Loucy (cell line): ENCODE data around the gene MOCS2.

Experiments
- H2AFZ ChIP-seq: fragments of 200-600 bp; sonication (generic); 2 replicates; pipeline ENCODE4 v1.6.0; 2016; ENCODE audit warnings: antibody characterized with exemption, mild to moderate bottlenecking, low read length, moderate library complexity
- H3F3A ChIP-seq: fragments of 200-600 bp; 2 replicates; pipeline ENCODE4 v1.6.0; 2016; ENCODE audit warnings: antibody characterized with exemption, low read depth, mild to moderate bottlenecking
- H3K27me3 ChIP-seq: fragments of 200-600 bp; sonication (generic); 2 replicates; pipeline ENCODE4 v1.6.1; 2014; ENCODE audit warnings: low read length, mild to moderate bottlenecking; ENCODE audit not compliant: insufficient read depth, poor library complexity, severe bottlenecking
- H3K36me3 ChIP-seq: fragments of 200-600 bp; sonication (generic); 2 replicates; pipeline ENCODE4 v1.6.1; 2016; ENCODE audit warnings: low read length; ENCODE audit not compliant: insufficient read depth
- H3K4me1 ChIP-seq: fragments of 200-600 bp; sonication (generic); 2 replicates; pipeline ENCODE4 v1.5.1; 2014; ENCODE audit warnings: low read length, mild to moderate bottlenecking; ENCODE audit not compliant: insufficient read depth, poor library complexity, severe bottlenecking
- H3K4me2 ChIP-seq: fragments of 200-600 bp; sonication (generic); 2 replicates; pipeline ENCODE4 v1.6.0; 2014; ENCODE audit warnings: antibody characterized with exemption, low read length, low read depth, mild to moderate bottlenecking; ENCODE audit not compliant: poor library complexity, severe bottlenecking
- H3K4me3 ChIP-seq: fragments of 200-600 bp; sonication (generic); 2 replicates; pipeline ENCODE4 v1.5.1; 2014; ENCODE audit warnings: low read length, mild to moderate bottlenecking, mixed read lengths; ENCODE audit not compliant: poor library complexity, severe bottlenecking
- H3K79me2 ChIP-seq: fragments of 200-600 bp; sonication (generic); 2 replicates; pipeline ENCODE4 v1.6.1; 2014; ENCODE audit warnings: low read length; ENCODE audit not compliant: insufficient read depth
- H3K9ac ChIP-seq: fragments of 200-600 bp; sonication (generic); 2 replicates; pipeline ENCODE4 v1.6.0; 2014; ENCODE audit warnings: mild to moderate bottlenecking, low read depth, low read length, moderate library complexity; ENCODE audit not compliant: poor library complexity, severe bottlenecking
- H3K9me2 ChIP-seq: fragments of 200-600 bp; sonication (generic); replicated peaks from 2 replicates; pipeline ENCODE4 v1.6.1; 2016; ENCODE audit warnings: low read depth, low read length, mixed read lengths
- H3K9me3 ChIP-seq: fragments of 200-600 bp; sonication (generic); 2 replicates; pipeline ENCODE4 v1.6.1; 2014; ENCODE audit warnings: mild to moderate bottlenecking, antibody characterized with exemption, low read length, low read depth; ENCODE audit not compliant: insufficient read depth
- H4K20me1 ChIP-seq: fragments of 200-600 bp; sonication (generic); 2 replicates; pipeline ENCODE4 v1.6.0; 2014; ENCODE audit warnings: antibody characterized with exemption, low read length, mild to moderate bottlenecking; ENCODE audit not compliant: insufficient read depth, poor library complexity, severe bottlenecking
- CTCF ChIP-seq: fragments of 200-600 bp; sonication (generic); conservative IDR thresholded peaks from 2 replicates; pipeline ENCODE4 v1.5.1; 2014; ENCODE audit warnings: mild to moderate bottlenecking, antibody characterized with exemption, low read length
- EZH2phosphoT487 ChIP-seq: fragments of 200-600 bp; IDR thresholded peaks from 2 replicates; pipeline ENCODE4 v1.6.1; 2018; ENCODE audit warnings: antibody characterized with exemption, mild to moderate bottlenecking, moderate library complexity, borderline replicate concordance

The MOCS2 gene

GRCh38 chr5:53048248-53048647, 61.3 kb downstream of the MOCS2 start:
- no peak for TF ChIP-seq EZH2phosphoT487
- no peak for TF ChIP-seq CTCF

More at GRCh38 chr5:53048248-53048647, 61.3 kb downstream of the MOCS2 start:
- Histone ChIP-seq H4K20me1 (no peaks in the 10 kb centered on the region), H3K4me1 (peaks cover 9% of the 10 kb centered on the region), H3K4me2 (no peak overlapping the region), H3F3A (no peaks in the 10 kb centered on the region), H3K79me2 (no peaks in the 10 kb centered on the region), H3K9me2 (no peaks in the 10 kb centered on the region), H3K9ac (no peak overlapping the region), H2AFZ (no peak overlapping the region), H3K9me3 (no peaks in the 10 kb centered on the region), H3K4me3 (no peak overlapping the region), H3K36me3 (peaks cover 6% of the 10 kb centered on the region; the same call in 1 of the 2 replicates), H3K27me3 (no peaks in the 10 kb centered on the region)
